MM.1S (cell line): ENCODE data around the gene KIAA1755.

Experiments used
- CTCF ChIP-seq: fragments of 300-600 bp; sonication (generic); IDR thresholded peaks from 2 replicates; pipeline ENCODE4 v1.5.1; 2016; ENCODE audit warnings: antibody characterized with exemption, low read length, mixed read lengths
- EZH2 ChIP-seq: fragments of 300-600 bp; sonication (generic); optimal IDR thresholded peaks from 2 replicates; pipeline ENCODE3; 2017; ENCODE audit warnings: low read depth, mild to moderate bottlenecking, antibody characterized with exemption, low read length, mixed read lengths
- EZH2phosphoT487 ChIP-seq: fragments of 300-600 bp; sonication (generic); IDR thresholded peaks from 2 replicates; pipeline ENCODE4 v1.6.1; 2018; ENCODE audit warnings: antibody characterized with exemption, low read length

GRCh38 chr20:38221119-38221589 lies 39.4 kb downstream of the KIAA1755 start:
- peak; percentile 92 for TF ChIP-seq CTCF
- TF ChIP-seq EZH2: no peak
- no peak for TF ChIP-seq EZH2phosphoT487
